GM19438 (cell line): Measurements from ENCODE around the gene LMNB1.
A peak's percentile ranks its signal among the peaks of the same experiment; 100 is the strongest.
"Not testable (repeated sequence)": the region's sequence is repeated elsewhere in the genome, so short reads cannot be mapped to it uniquely, and the experiment has no call there.

Experiments used
- ATAC-seq: cut with Tn5 transposase; IDR thresholded peaks from one replicate; pipeline ENCODE4 v1.9.1; 2021; ENCODE audit warnings: low read depth; ENCODE audit not compliant: unreplicated experiment

LMNB1 gene

GRCh38 chr5:126818736-126819135 is 41.8 kb downstream of the LMNB1 start:
- ATAC-seq, result no peak

DNA sequence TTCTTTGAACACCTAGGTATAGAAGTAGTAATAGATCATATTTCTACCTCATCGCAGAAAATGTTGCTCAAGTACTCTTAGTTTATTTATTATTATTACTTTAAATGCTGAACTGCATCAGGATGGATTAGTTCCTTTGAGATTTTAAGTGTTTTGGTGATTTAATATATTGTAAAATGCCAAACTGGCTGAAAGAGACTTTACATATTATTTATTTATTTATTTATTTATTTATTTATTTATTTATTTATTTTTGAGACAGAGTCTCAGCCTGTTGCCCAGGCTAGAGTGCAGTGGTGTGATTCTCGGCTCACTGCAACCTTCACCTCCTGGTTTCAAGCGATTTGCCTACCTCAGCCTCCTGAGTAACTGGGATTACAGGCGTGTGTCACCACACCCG is 42.3 kb downstream of the LMNB1 start:
- no peak for ATAC-seq

- ATAC-seq, result no peak
Measured at GRCh38 chr5:126826619-126827215, 49.8 kb downstream of the LMNB1 start.

GRCh38 chr5:126829098-126829497 is 52.2 kb downstream of the LMNB1 start:
- ATAC-seq, result no peak

DNA sequence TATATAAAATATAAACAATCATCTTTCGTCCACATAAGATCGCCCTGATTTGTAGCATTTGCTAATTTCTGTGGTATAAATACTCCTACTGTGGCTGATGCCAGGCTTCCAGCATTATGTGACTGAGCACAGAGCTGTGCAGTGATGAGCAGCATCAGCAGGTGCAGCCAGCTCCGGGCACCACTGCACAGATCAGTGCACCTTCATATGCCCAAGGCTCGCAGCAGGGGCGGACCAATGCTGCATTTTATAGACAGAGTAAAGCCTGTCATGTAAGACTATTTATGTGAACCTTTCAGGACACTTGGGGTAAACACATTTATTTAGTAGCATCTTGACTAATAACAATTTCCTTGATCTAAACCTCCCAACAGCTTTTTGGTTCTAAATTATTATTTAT is 53.1 kb downstream of the LMNB1 start:
- no peak for ATAC-seq

- no peak for ATAC-seq
Measured at GRCh38 chr5:126831156-126831555, 54.2 kb downstream of the LMNB1 start.

GRCh38 chr5:126836778-126837177 is 59.8 kb downstream of the LMNB1 start:
- no peak for ATAC-seq

DNA sequence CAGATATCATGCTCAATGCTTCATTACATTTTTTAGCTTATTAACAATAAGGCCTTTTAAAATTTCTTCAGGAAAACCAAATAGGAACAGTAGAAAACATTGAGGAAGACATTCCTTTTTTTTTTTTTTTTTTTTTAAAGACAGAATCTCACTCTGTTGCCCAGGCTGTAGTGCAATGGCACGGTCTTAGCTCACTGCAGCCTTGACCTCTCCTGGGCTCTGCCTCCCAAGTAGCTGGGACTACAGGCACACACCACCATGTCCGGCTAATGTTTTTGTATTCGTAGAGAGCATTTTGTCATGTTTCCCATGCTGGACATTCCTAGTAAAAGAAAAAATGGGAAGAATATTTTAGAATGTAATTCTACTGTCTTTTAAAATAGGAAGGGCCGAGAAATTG is 60.3 kb downstream of the LMNB1 start:
- no peak for ATAC-seq

DNA sequence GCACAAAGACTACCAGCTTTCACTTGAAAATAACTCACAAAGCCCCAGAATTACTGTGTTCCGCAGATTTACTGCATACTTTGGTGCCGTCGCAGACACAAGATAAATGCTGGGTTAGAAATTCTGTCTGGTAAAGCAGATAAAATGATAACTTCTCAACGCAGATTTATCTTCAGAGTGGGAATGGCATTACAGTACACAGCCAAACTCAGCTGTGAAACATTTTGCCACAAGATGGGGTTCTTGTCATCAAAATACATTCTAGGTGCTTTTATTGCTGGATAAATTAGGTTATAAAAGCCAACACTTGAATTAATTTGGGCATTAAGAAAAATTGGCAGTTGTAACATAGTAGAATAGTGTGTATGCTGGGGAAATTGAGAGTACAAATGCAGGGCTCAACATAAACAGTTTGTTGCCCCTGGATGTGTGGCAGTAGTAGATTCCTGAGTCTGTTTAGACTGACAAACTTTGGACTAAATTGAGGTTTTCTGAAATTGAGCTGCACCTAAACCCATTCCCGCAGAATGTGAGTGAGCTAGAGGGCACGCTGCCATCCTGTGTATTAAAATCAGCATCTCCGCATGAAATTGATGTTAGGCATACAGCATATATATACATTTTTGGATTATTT is 61.1 kb downstream of the LMNB1 start:
- no peak for ATAC-seq

DNA sequence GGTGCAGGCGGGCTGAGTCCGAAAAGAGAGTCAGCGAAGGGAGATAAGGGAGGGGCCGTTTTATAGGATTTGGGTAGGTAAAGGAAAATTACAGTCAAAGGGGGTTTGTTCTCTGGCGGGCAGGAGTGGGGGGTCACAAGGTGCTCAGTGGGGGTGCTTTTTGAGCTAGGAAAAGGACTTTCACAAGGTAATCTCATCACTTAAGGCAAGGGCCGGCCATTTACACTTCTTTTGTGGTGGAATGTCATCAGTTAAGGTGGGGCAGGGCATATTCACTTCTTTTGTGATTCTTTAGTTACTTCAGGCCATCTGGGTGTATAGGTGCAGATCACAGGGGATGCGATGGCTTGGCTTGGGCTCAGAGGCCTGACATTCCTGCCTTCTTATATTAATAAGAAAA is 62.5 kb downstream of the LMNB1 start:
- not testable (repeated sequence) for ATAC-seq

- not testable (repeated sequence) for ATAC-seq
Measured at GRCh38 chr5:126843375-126843774, 66.4 kb downstream of the LMNB1 start.

- ATAC-seq, result peak; percentile 85
Measured at GRCh38 chr5:126845470-126846070, 68.6 kb downstream of the LMNB1 start.

- no peak for ATAC-seq
Measured at GRCh38 chr5:126846344-126846743, 69.4 kb downstream of the LMNB1 start.

GRCh38 chr5:126846744-126847455 is 70.0 kb downstream of the LMNB1 start:
- no peak for ATAC-seq

GRCh38 chr5:126847456-126847820 is 70.5 kb downstream of the LMNB1 start:
- no peak for ATAC-seq

DNA sequence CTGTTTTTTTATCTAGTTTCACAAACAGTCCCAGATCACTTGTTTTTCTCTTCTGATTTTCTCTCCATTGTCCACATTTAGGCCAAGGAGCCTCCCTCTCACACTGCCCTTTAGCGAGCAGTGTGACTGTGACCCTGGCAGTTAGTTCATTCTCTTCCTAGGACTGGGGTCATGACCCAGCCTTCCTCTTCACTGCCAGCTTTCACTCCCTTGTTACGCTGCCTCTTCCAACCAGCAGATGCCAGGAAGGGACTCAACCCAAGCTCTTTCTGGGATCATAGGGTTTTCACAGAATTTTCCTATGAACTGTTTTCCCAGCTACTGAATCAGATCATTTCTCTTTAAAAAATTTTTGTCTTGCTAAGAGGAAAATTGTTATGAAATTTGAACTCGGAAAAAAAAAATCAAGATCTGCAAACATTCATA is 70.9 kb downstream of the LMNB1 start:
- no peak for ATAC-seq

GRCh38 chr5:126848253-126848652 is 71.3 kb downstream of the LMNB1 start:
- no peak for ATAC-seq

- ATAC-seq, result no peak
Measured at GRCh38 chr5:126849101-126849678, 72.3 kb downstream of the LMNB1 start.

- no peak for ATAC-seq
Measured at GRCh38 chr5:126851501-126852011, 74.6 kb downstream of the LMNB1 start.

- peak; percentile 88 for ATAC-seq
Measured at GRCh38 chr5:126852091-126852571, 75.2 kb downstream of the LMNB1 start.

- ATAC-seq, result no peak
Measured at GRCh38 chr5:126852841-126853271, 75.9 kb downstream of the LMNB1 start.
